ENCODE data around the gene LZTR1.
"Not testable (repeated sequence)": the region's sequence is repeated elsewhere in the genome, so short reads cannot be mapped to it uniquely, and the experiment has no call there.

Gene LZTR1

GRCh38 chr22:20997536-20998257, 15.6 kb downstream of the LZTR1 start:
- DNase-seq: no peak

- no peak for DNase-seq
Measured at GRCh38 chr22:20998411-20999336, 16.6 kb downstream of the LZTR1 start.

GRCh38 chr22:20999350-21000206, 17.5 kb downstream of the LZTR1 start:
- DNase-seq: no peak

- DNase-seq: no peak
Measured at GRCh38 chr22:21000207-21000986, 18.3 kb downstream of the LZTR1 start.

- no peak for DNase-seq
Measured at GRCh38 chr22:21000987-21001600, 19.0 kb downstream of the LZTR1 start.

GRCh38 chr22:21001601-21002325, 19.7 kb downstream of the LZTR1 start, which contains the start of gene THAP7:
Gene THAP7, minus strand, starts transcription at chr22:21002118. Its CDS starts 207 bp downstream, at chr22:21001911.
- peak; percentile 74 for DNase-seq

- no peak for DNase-seq
Measured at GRCh38 chr22:21003782-21004181, 21.7 kb downstream of the LZTR1 start.

- DNase-seq: not testable (repeated sequence)
Measured at GRCh38 chr22:21009208-21009607, 27.1 kb downstream of the LZTR1 start.

- DNase-seq: no peak
Measured at GRCh38 chr22:21009638-21010425, 27.7 kb downstream of the LZTR1 start.

GRCh38 chr22:21010426-21011113, 28.5 kb downstream of the LZTR1 start:
- DNase-seq: no peak

- no peak for DNase-seq
Measured at GRCh38 chr22:21012446-21013407, 30.6 kb downstream of the LZTR1 start.

GRCh38 chr22:21013657-21014201, 31.6 kb downstream of the LZTR1 start:
- DNase-seq: no peak

GRCh38 chr22:21014202-21014725, 32.2 kb downstream of the LZTR1 start:
- DNase-seq: peak; percentile 82

GRCh38 chr22:21014726-21015465, 32.8 kb downstream of the LZTR1 start, which contains the start of gene P2RX6:
Gene P2RX6, plus strand, starts transcription at chr22:21015165. Its CDS starts 10 bp downstream, at chr22:21015175.
- DNase-seq: peak; percentile 45

GRCh38 chr22:21015466-21016006, 33.4 kb downstream of the LZTR1 start:
- no peak for DNase-seq

Data from NCI-H510A treated with DMSO at 0.1 percent for 48 hours (cell line).